HepG2 (cell line): ENCODE measurements around the gene TAF3. TPM values are rescaled to one million over a fixed set of nuclear protein-coding genes. Genes with fewer than 3 reads are reported as not detected.

Source experiments
- ATAC-seq: fragments of 200-7000 bp; cut with Tn5 transposase; 3 replicates; pipeline ENCODE4 v1.9.1; 2020; ENCODE audit warnings: mild to moderate bottlenecking, moderate library complexity
- BruUV-seq: library from RNA; stranded (reverse); fragments of 400-500 nt; replicated peaks from 2 replicates; lab custom pipeline; 2021; lab: Mats Ljungman, UMichigan
- CTCF ChIA-PET: fragments of 300-600 bp; formaldehyde crosslinking; extraction: SDS; loops from one replicate; lab custom pipeline; 2021; ENCODE audit warnings: low total read pairs, inconsistent platforms, low intra/inter-chr PET ratio; lab: Yijun Ruan, JAX
- POLR2A ChIA-PET: fragments of 350-600 bp; sonication (Branson Sonifier 250); formaldehyde crosslinking; loops from one replicate; lab custom pipeline; 2020; ENCODE audit warnings: antibody characterized with exemption, inconsistent platforms; lab: Yijun Ruan, JAX
- DNase-seq: peaks from one replicate; pipeline ENCODE4 v3.0.0-alpha.2; 2015; ENCODE audit warnings: low spot score
- FAIRE-seq: peaks from 3 replicates; lab custom pipeline; 2011; peaks lifted over from hg19 to GRCh38; lab: Jason Lieb, UNC
- H2AFZ ChIP-seq: one replicate; pipeline ENCODE4 v1.6.1; 2011; ENCODE audit warnings: low read length, inconsistent platforms
- H3K27ac ChIP-seq: fragments of 300-600 bp; 3 replicates; pipeline ENCODE4 v1.8.0; 2011; ENCODE audit warnings: mixed run types, mild to moderate bottlenecking, mixed read lengths, low read length, inconsistent platforms; ENCODE audit not compliant: insufficient read depth; ENCODE audit errors: extremely low read length
- H3K27me3 ChIP-seq, 2 experiments: fragments of 200-600 bp in 1 of 2; 2 replicates in 1 of 2; 3 replicates in 1 of 2; pipeline versions ENCODE4 v1.6.0 to v1.8.0; 2011; ENCODE audit warnings: low read length in 2 of 2, mild to moderate bottlenecking in 2 of 2, moderate library complexity in 2 of 2, inconsistent platforms in 1 of 2; ENCODE audit not compliant: insufficient read depth in 2 of 2, control insufficient read depth in 1 of 2
- H3K36me3 ChIP-seq, 2 experiments: fragments of 200-600 bp in 1 of 2; replicated peaks in 1 of 2; 2 replicates in 1 of 2; 3 replicates in 1 of 2; pipeline versions ENCODE4 v1.5.1 to v1.8.0; 2011; ENCODE audit warnings: low read length in 2 of 2, inconsistent platforms in 1 of 2; ENCODE audit not compliant: insufficient read depth in 2 of 2, control insufficient read depth in 1 of 2
- H3K4me1 ChIP-seq: 2 replicates; pipeline ENCODE4 v1.5.1; 2012; ENCODE audit warnings: low read length, inconsistent platforms; ENCODE audit not compliant: insufficient read depth
- H3K4me2 ChIP-seq: 2 replicates; pipeline ENCODE4 v1.6.0; 2011; ENCODE audit warnings: low read depth, low read length, inconsistent platforms
- H3K4me3 ChIP-seq, 3 experiments: fragments of 200-600 bp in 1 of 3; sonication (generic), shearing (Covaris generic) in 1 of 3; replicated peaks in 1 of 3; 2 replicates each; pipeline ENCODE4 v1.5.1; 2011 to 2016; ENCODE audit warnings: low read length in 3 of 3, inconsistent platforms in 2 of 3, low read depth in 2 of 3, mild to moderate bottlenecking in 2 of 3, control low read depth in 1 of 3, mixed read lengths in 1 of 3; ENCODE audit not compliant: insufficient read depth in 1 of 3
- H3K79me2 ChIP-seq: one replicate; pipeline ENCODE4 v1.6.1; 2011; ENCODE audit warnings: low read length, inconsistent platforms; ENCODE audit not compliant: insufficient read depth
- H3K9ac ChIP-seq: 2 replicates; pipeline ENCODE4 v1.6.0; 2011; ENCODE audit warnings: mild to moderate bottlenecking, low read depth, low read length, inconsistent platforms; ENCODE audit not compliant: insufficient read depth
- H3K9me3 ChIP-seq: 2 replicates; pipeline ENCODE4 v1.5.1; 2012; ENCODE audit warnings: mild to moderate bottlenecking, low read length
- H4K20me1 ChIP-seq: 2 replicates; pipeline ENCODE4 v1.6.0; 2011; ENCODE audit warnings: inconsistent platforms, mild to moderate bottlenecking, low read length, moderate library complexity; ENCODE audit not compliant: insufficient read depth
- BRF2 ChIP-seq: sonication (generic); formaldehyde crosslinking; IDR thresholded peaks from 2 replicates; pipeline ENCODE4 v1.8.1; 2022; ENCODE audit warnings: mild to moderate bottlenecking, missing genetic modification reagents
- HNF1B ChIP-seq: sonication (generic); formaldehyde crosslinking; IDR thresholded peaks from 2 replicates; pipeline ENCODE4 v1.5.1; 2020; ENCODE audit warnings: mild to moderate bottlenecking, moderate library complexity, missing genetic modification reagents
- KDM6A ChIP-seq: IDR thresholded peaks from 2 replicates; pipeline ENCODE4 v1.6.1; 2016; ENCODE audit warnings: low read depth
- SMAD9 ChIP-seq: sonication (generic); formaldehyde crosslinking; IDR thresholded peaks from 2 replicates; pipeline ENCODE4 v1.5.1; 2020; ENCODE audit warnings: mild to moderate bottlenecking, missing genetic modification reagents
- ZNF224 ChIP-seq: sonication (generic); formaldehyde crosslinking; IDR thresholded peaks from 2 replicates; pipeline ENCODE4 v1.5.0; 2020; ENCODE audit warnings: mild to moderate bottlenecking, missing genetic modification reagents
- ZNF333 ChIP-seq: sonication (generic); formaldehyde crosslinking; IDR thresholded peaks from 2 replicates; pipeline ENCODE4 v1.4.0; 2020; ENCODE audit warnings: mild to moderate bottlenecking, missing genetic modification reagents, borderline replicate concordance
- ZNF441 ChIP-seq: sonication (generic); formaldehyde crosslinking; IDR thresholded peaks from 2 replicates; pipeline ENCODE4 v1.7.0; 2021; ENCODE audit warnings: missing genetic modification reagents, borderline replicate concordance
- ZNF782 ChIP-seq: sonication (generic); formaldehyde crosslinking; IDR thresholded peaks from 2 replicates; pipeline ENCODE4 v1.4.0; 2020; ENCODE audit warnings: missing genetic modification reagents, mild to moderate bottlenecking, borderline replicate concordance
- WGBS: methylation state at CpG from one replicate; pipeline ENCODE4 v1.1.6; 2017; ENCODE audit warnings: low lambda C conversion rate; 5-methylcytosine and 5-hydroxymethylcytosine counted together
- in situ Hi-C: cut with HindIII; loops from 2 replicates; pipeline ENCODE4 v1.10.0; 2017; ENCODE audit warnings: low pct_unique_long_range_greater_than_20kb; ENCODE audit not compliant: extremely low pct_ligation_motif_present
- intact Hi-C: fragments of 100-400 bp; cut with micrococcal nuclease; formaldehyde crosslinking; loops from one replicate; pipeline ENCODE4 v1.10.0; 2022; ENCODE audit not compliant: unreplicated experiment
- polyA plus RNA-seq, 8 experiments: library from polyadenylated mRNA; depleted of rRNA in 3 of 8; stranded (reverse) in 7 of 8; unstranded in 1 of 8; fragments of >200 nt; fragmentation: Illumina TruSeq in 4 of 8; extraction: Trizol in 4 of 8; gene quantifications; 2 replicates each; pipeline versions ENCODE4 v1.2.1 to v1.2.3, GENCODE V29; 2011 to 2016; ENCODE audit warnings: low read depth in 4 of 8, missing spikeins in 1 of 8, mixed read lengths in 1 of 8; ENCODE audit not compliant: insufficient read depth in 1 of 8
- total RNA-seq, 5 experiments: library from RNA; depleted of rRNA; stranded (reverse); fragments of >200 nt; fragmentation: Illumina TruSeq; extraction: Trizol; gene quantifications; 2 replicates each; pipeline ENCODE4 v1.2.3, GENCODE V29; 2016; ENCODE audit warnings: low read depth in 1 of 5
- TF ChIP-seq, protein P1 (sequence below): sonication (generic); formaldehyde crosslinking; IDR thresholded peaks from 2 replicates; pipeline ENCODE4 v1.4.0; 2020; ENCODE audit warnings: mild to moderate bottlenecking, missing genetic modification reagents
- TF ChIP-seq, protein P2 (sequence below): sonication (generic); formaldehyde crosslinking; IDR thresholded peaks from 2 replicates; pipeline ENCODE4 v1.4.0; 2020; ENCODE audit warnings: missing genetic modification reagents
- TF ChIP-seq, protein P3 (sequence below): sonication (generic); formaldehyde crosslinking; IDR thresholded peaks from 2 replicates; pipeline ENCODE4 v1.8.0; 2022; ENCODE audit warnings: mild to moderate bottlenecking, missing genetic modification reagents
- TF ChIP-seq, protein P4 (sequence below): sonication (generic); formaldehyde crosslinking; IDR thresholded peaks from 2 replicates; pipeline ENCODE4 v1.8.1; 2023; ENCODE audit warnings: missing genetic modification reagents, inconsistent platforms, borderline replicate concordance
- TF ChIP-seq, protein P5 (sequence below): sonication (generic); formaldehyde crosslinking; IDR thresholded peaks from 2 replicates; pipeline ENCODE4 v1.5.0; 2020; ENCODE audit warnings: mild to moderate bottlenecking, missing genetic modification reagents, borderline replicate concordance

Gene TAF3
- total and polyA plus RNA-seq, 2 of the 13 experiments (the other 11 are each of a cell fraction or from before 2014, with no cell fraction given), result 1.7 to 2.9 TPM

GRCh38 chr10:8023321-8023720 lies 205.0 kb downstream of the TAF3 start:
- no peak overlapping the region for H3K27ac ChIP-seq
- DNase-seq, result no peak
- no peak for FAIRE-seq
- H3K79me2 ChIP-seq, result no peaks in the 10 kb centered on the region
- 29% methylated on average over 4 of the region's 4 CpGs for WGBS
- no TSS peak for BruUV-seq
- POLR2A ChIA-PET, result no interaction called here
- H4K20me1 ChIP-seq, result no peaks in the 10 kb centered on the region
- no peaks in the 10 kb centered on the region for H3K9me3 ChIP-seq
- H3K9ac ChIP-seq, result no peak overlapping the region
- no peak overlapping the region for H3K4me3 ChIP-seq
- ATAC-seq, result no peak
- H3K4me1 ChIP-seq, result peaks cover 14% of the 10 kb centered on the region
- in situ Hi-C loops, result no loop called here
- no peaks in the 10 kb centered on the region for H3K36me3 ChIP-seq
- H3K27me3 ChIP-seq, result peaks cover 0 to 12% of the 10 kb centered on the region in 2 experiments; a peak in 3 of 5 replicates
- intact Hi-C loops, result no loop called here
- H2AFZ ChIP-seq, result no peak overlapping the region
- H3K4me2 ChIP-seq, result no peak overlapping the region
- CTCF ChIA-PET, result no interaction called here
- TF ChIP-seq, protein P1, sequence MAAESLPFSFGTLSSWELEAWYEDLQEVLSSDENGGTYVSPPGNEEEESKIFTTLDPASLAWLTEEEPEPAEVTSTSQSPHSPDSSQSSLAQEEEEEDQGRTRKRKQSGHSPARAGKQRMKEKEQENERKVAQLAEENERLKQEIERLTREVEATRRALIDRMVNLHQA (CRISPR knock-in tag), result no peak
- TF ChIP-seq, protein P2, sequence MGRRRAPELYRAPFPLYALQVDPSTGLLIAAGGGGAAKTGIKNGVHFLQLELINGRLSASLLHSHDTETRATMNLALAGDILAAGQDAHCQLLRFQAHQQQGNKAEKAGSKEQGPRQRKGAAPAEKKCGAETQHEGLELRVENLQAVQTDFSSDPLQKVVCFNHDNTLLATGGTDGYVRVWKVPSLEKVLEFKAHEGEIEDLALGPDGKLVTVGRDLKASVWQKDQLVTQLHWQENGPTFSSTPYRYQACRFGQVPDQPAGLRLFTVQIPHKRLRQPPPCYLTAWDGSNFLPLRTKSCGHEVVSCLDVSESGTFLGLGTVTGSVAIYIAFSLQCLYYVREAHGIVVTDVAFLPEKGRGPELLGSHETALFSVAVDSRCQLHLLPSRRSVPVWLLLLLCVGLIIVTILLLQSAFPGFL, result no peak
- TF ChIP-seq ZNF224, result no peak
- TF ChIP-seq, protein P3, sequence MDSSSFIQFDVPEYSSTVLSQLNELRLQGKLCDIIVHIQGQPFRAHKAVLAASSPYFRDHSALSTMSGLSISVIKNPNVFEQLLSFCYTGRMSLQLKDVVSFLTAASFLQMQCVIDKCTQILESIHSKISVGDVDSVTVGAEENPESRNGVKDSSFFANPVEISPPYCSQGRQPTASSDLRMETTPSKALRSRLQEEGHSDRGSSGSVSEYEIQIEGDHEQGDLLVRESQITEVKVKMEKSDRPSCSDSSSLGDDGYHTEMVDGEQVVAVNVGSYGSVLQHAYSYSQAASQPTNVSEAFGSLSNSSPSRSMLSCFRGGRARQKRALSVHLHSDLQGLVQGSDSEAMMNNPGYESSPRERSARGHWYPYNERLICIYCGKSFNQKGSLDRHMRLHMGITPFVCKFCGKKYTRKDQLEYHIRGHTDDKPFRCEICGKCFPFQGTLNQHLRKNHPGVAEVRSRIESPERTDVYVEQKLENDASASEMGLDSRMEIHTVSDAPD (CRISPR knock-in tag), result no peak
- TF ChIP-seq ZNF441 (CRISPR knock-in tag), result no peak
- no peak for TF ChIP-seq ZNF782
- TF ChIP-seq, protein P4, sequence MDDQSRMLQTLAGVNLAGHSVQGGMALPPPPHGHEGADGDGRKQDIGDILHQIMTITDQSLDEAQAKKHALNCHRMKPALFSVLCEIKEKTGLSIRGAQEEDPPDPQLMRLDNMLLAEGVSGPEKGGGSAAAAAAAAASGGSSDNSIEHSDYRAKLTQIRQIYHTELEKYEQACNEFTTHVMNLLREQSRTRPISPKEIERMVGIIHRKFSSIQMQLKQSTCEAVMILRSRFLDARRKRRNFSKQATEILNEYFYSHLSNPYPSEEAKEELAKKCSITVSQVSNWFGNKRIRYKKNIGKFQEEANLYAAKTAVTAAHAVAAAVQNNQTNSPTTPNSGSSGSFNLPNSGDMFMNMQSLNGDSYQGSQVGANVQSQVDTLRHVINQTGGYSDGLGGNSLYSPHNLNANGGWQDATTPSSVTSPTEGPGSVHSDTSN, result no peak
- no peak for TF ChIP-seq KDM6A (CRISPR knock-in tag)
- no peak for TF ChIP-seq BRF2
- no peak for TF ChIP-seq SMAD9 (CRISPR knock-in tag)
- no peak for TF ChIP-seq ZNF333 (CRISPR knock-in tag)
- TF ChIP-seq, protein P5, sequence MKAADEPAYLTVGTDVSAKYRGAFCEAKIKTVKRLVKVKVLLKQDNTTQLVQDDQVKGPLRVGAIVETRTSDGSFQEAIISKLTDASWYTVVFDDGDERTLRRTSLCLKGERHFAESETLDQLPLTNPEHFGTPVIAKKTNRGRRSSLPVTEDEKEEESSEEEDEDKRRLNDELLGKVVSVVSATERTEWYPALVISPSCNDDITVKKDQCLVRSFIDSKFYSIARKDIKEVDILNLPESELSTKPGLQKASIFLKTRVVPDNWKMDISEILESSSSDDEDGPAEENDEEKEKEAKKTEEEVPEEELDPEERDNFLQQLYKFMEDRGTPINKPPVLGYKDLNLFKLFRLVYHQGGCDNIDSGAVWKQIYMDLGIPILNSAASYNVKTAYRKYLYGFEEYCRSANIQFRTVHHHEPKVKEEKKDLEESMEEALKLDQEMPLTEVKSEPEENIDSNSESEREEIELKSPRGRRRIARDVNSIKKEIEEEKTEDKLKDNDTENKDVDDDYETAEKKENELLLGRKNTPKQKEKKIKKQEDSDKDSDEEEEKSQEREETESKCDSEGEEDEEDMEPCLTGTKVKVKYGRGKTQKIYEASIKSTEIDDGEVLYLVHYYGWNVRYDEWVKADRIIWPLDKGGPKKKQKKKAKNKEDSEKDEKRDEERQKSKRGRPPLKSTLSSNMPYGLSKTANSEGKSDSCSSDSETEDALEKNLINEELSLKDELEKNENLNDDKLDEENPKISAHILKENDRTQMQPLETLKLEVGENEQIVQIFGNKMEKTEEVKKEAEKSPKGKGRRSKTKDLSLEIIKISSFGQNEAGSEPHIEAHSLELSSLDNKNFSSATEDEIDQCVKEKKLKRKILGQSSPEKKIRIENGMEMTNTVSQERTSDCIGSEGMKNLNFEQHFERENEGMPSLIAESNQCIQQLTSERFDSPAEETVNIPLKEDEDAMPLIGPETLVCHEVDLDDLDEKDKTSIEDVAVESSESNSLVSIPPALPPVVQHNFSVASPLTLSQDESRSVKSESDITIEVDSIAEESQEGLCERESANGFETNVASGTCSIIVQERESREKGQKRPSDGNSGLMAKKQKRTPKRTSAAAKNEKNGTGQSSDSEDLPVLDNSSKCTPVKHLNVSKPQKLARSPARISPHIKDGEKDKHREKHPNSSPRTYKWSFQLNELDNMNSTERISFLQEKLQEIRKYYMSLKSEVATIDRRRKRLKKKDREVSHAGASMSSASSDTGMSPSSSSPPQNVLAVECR (CRISPR knock-in tag), result no peak
- TF ChIP-seq HNF1B, result no peak
